Adrenal gland (tissue), 12 donors: ENCODE data around the gene VPS8. TPM values are rescaled to one million over a fixed set of nuclear protein-coding genes. Genes with fewer than 3 reads are reported as not detected.

Source experiments
- DNase-seq, 7 donors: peaks; one replicate each; pipeline ENCODE4 v3.0.0-alpha.2; 2019 to 2020
- H3K27ac ChIP-seq, 5 donors: fragments of 200-600 bp; sonication (generic) in 4 of 5; 1 replicate in 3 of 5; 2 replicates in 2 of 5; pipeline versions ENCODE4 v1.5.1 to v1.8.0; 2016 to 2020; ENCODE audit warnings: mild to moderate bottlenecking in 1 of 5
- H3K27me3 ChIP-seq: fragments of 200-600 bp; 2 replicates; pipeline ENCODE4 v1.8.0; 2021
- H3K36me3 ChIP-seq, 2 donors: fragments of 200-600 bp; replicated peaks in 1 of 2; 1 replicate in 1 of 2; 2 replicates in 1 of 2; pipeline versions ENCODE4 v1.5.1 to v1.8.0; 2018 to 2022
- H3K4me1 ChIP-seq, 2 donors: fragments of 200-600 bp; replicated peaks in 1 of 2; 1 replicate in 1 of 2; 2 replicates in 1 of 2; pipeline versions ENCODE4 v1.5.1 to v1.8.0; 2018 to 2021
- H3K4me3 ChIP-seq, 4 donors: fragments of 200-600 bp; sonication (generic) in 3 of 4; one replicate each; pipeline ENCODE4 v1.5.1; 2016 to 2018
- H3K9me3 ChIP-seq, 3 donors: fragments of 200-600 bp; sonication (generic) in 1 of 3; replicated peaks in 1 of 3; 1 replicate in 2 of 3; 2 replicates in 1 of 3; pipeline versions ENCODE4 v1.5.1 to v1.8.0; 2016 to 2021
- POLR2A ChIP-seq, 2 donors: fragments of 450-650 bp; IDR thresholded peaks; one replicate each; pipeline ENCODE4 v1.6.1; 2017; ENCODE audit warnings: antibody characterized with exemption in 2 of 2, mild to moderate bottlenecking in 2 of 2, moderate library complexity in 1 of 2
- WGBS, 4 donors: extraction: QIAGEN DNeasy Blood & Tissue Kit in 2 of 4; methylation state at CpG; one replicate each; pipeline versions ENCODE4 v1.1.5 to v1.1.7; 2013 to 2017; 5-methylcytosine and 5-hydroxymethylcytosine counted together
- intact Hi-C, 2 donors: fragments of 100-400 bp; cut with DNase I; formaldehyde crosslinking; loops; one replicate each; pipeline versions ENCODE4 v1.14.1 to v1.15.0; 2022 to 2023
- polyA plus RNA-seq, 3 donors: library from polyadenylated mRNA; stranded (reverse); fragments of 200-250 nt in 2 of 3; fragments of 350-450 nt in 1 of 3; fragmentation: Illumina TruSeq in 1 of 3; extraction: RNeasy Lipid Tissue Mini Kit (QIAGEN cat#74804) in 1 of 3; gene quantifications; one replicate each; pipeline ENCODE4 v1.2.3, GENCODE V29; 2013 to 2014
- total RNA-seq, 9 donors: library from RNA; depleted of rRNA in 4 of 9; stranded (reverse); fragments of >200 nt in 4 of 9; fragments of 120-200 nt in 1 of 9; fragmentation: NEBNext Ultra II Directional in 1 of 9; extraction: Animal tissue kit (Norgen Biotek cat#: 25700) in 1 of 9; gene quantifications; one replicate each; pipeline versions ENCODE4 v1.1.0 to v1.2.4, GENCODE V29; 2013 to 2023
- TF ChIP-seq, protein P1 (sequence below), 6 experiments: fragments of 450-650 bp in 4 of 6; fragments of 200-600 bp in 2 of 6; sonication (generic) in 1 of 6; IDR thresholded peaks; 1 replicate in 5 of 6; 2 replicates in 1 of 6; pipeline versions ENCODE4 v1.5.1 to v1.8.0; 2016 to 2021; ENCODE audit warnings: antibody characterized with exemption in 6 of 6, mild to moderate bottlenecking in 2 of 6, moderate library complexity in 1 of 6
- donor health status: healthy with polysubstance abuse.
- donor health status: Bipolar disorder and iron deficiency.
- donor health status: DM: yes; HTN: yes; CAD: no.
- donor health status: DM: no; HTN: no; CAD: no.
- donor health status: DM: no; HTN: no; CAD: no.
- donor health status: DM: yes; HTN: yes; CAD: no.

VPS8 gene
- total and polyA plus RNA-seq, 12 donors = 17.6 to 96.4 (median 33.9) TPM

DNA sequence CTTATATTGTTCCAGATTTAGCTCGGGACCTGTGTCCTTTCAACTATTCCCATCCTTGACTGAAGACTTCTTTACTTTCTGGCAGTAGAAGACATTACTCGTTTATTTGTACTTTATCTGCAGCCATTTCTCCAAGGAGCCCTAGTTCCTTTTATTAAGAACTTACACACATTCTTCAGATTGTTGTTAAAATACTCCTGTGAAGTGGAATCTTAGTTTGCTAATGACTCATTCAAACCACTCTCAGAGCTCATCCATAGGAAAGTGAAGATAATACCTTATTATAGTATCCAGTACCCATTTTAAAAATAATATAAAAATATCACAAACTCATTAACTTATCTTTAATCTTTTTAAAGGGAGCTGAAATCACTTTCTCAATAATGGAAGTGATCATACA lies 277.4 kb downstream of the VPS8 start:
- 64 to 74% (median 69%) methylated on average over 2 of the region's 2 CpGs for WGBS, 4 donors
- intact Hi-C loops = no loop called here
- Histone ChIP-seq H3K27ac (no peak overlapping the region), H3K27me3 (no peaks in the 10 kb centered on the region), H3K9me3 (no peaks in the 10 kb centered on the region), H3K36me3 (no peaks in the 10 kb centered on the region), H3K4me3 (no peak overlapping the region), H3K4me1 (no peaks in the 10 kb centered on the region)
- TF ChIP-seq, protein P1, sequence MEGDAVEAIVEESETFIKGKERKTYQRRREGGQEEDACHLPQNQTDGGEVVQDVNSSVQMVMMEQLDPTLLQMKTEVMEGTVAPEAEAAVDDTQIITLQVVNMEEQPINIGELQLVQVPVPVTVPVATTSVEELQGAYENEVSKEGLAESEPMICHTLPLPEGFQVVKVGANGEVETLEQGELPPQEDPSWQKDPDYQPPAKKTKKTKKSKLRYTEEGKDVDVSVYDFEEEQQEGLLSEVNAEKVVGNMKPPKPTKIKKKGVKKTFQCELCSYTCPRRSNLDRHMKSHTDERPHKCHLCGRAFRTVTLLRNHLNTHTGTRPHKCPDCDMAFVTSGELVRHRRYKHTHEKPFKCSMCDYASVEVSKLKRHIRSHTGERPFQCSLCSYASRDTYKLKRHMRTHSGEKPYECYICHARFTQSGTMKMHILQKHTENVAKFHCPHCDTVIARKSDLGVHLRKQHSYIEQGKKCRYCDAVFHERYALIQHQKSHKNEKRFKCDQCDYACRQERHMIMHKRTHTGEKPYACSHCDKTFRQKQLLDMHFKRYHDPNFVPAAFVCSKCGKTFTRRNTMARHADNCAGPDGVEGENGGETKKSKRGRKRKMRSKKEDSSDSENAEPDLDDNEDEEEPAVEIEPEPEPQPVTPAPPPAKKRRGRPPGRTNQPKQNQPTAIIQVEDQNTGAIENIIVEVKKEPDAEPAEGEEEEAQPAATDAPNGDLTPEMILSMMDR (IDR thresholded peaks at IDR 0.05) = no peak
- no peak for TF ChIP-seq POLR2A (IDR thresholded peaks at IDR 0.05)
- DNase-seq = no peak

DNA sequence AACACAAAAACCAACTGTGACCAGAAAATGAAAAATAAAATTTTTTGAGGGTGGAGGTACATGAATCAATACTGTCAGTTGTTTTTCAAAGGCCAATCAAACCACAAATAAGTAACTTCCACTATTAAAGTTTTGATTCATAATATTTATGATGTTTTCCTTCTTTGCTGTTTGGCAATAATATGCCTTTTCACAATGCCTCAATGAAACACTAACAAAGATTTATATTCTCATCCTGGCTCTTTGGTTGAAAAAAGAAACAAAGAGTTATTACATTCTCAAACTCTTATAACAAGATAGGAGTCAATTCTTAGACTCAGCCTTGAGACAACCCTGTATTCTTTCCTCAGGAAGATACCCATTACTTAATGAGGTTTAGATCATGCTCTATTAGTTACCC lies 277.8 kb downstream of the VPS8 start:
- intact Hi-C loops = no loop called here
- Histone ChIP-seq H3K4me3 (no peak overlapping the region), H3K27me3 (no peaks in the 10 kb centered on the region), H3K36me3 (no peaks in the 10 kb centered on the region), H3K27ac (no peak overlapping the region), H3K9me3 (no peaks in the 10 kb centered on the region), H3K4me1 (no peaks in the 10 kb centered on the region)
- TF ChIP-seq, protein P1 (IDR thresholded peaks at IDR 0.05) = no peak
- TF ChIP-seq POLR2A (IDR thresholded peaks at IDR 0.05) = no peak
- no peak for DNase-seq

DNA sequence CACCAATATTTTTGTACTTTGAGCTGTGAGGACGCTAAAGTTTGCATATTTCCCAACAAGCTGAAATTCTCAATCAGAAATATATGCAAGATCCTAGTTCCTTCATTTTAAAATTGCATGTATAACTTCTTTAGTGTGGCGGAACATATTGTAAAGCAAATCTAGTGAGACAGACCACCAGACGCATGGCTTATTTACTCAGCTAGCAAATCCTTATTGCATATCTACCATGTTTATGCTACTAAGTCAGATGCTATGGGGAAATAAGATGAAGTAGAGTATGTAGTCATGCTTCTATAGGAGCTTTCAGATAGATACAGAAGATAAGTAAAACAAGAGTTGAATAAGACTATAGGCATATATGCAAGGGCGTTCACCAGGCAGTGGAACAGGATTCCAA lies 278.8 kb downstream of the VPS8 start:
- Histone ChIP-seq H3K9me3 (no peaks in the 10 kb centered on the region), H3K27me3 (no peaks in the 10 kb centered on the region), H3K36me3 (no peaks in the 10 kb centered on the region), H3K4me3 (no peak overlapping the region), H3K27ac (no peak overlapping the region), H3K4me1 (no peaks in the 10 kb centered on the region)
- no peak for DNase-seq
- WGBS, 4 donors = 93 to 95% (median 93%) methylated on average over 4 of the region's 4 CpGs
- TF ChIP-seq POLR2A (IDR thresholded peaks at IDR 0.05) = no peak
- TF ChIP-seq, protein P1 (IDR thresholded peaks at IDR 0.05) = no peak
- intact Hi-C loops = no loop called here

DNA sequence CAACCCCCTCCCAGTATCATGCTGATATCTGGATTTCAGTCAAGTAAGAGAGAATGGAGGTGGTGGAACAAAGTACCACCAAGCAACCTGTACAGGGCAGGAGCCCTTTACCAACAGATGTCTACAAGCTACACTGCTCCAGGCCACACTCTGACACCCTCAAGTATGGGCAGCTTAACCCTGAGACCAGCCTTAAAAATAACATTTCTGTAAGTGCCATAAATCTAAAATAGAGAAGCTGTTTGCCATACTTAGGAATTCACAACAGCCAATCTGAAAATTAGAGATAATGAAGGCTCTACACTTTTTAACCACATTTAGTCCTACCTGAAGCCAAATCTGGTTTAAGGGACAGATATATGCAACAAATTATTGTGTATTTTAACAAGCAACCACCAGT lies 281.1 kb downstream of the VPS8 start:
- H3K27ac ChIP-seq = no peak overlapping the region
- no peak for DNase-seq
- intact Hi-C loops = no loop called here
- H3K4me3 ChIP-seq = no peak overlapping the region
- no peaks in the 10 kb centered on the region for H3K9me3 ChIP-seq
- H3K27me3 ChIP-seq = peaks cover 5% of the 10 kb centered on the region
- H3K4me1 ChIP-seq = no peaks in the 10 kb centered on the region
- TF ChIP-seq POLR2A (IDR thresholded peaks at IDR 0.05) = no peak
- TF ChIP-seq, protein P1 (IDR thresholded peaks at IDR 0.05) = no peak
- no peaks in the 10 kb centered on the region for H3K36me3 ChIP-seq
